ENCODE measurements around the gene ZNF709. TPM values are rescaled to one million over a fixed set of nuclear protein-coding genes. Genes with fewer than 3 reads are reported as not detected.
"Not testable (repeated sequence)": the region's sequence is repeated elsewhere in the genome, so short reads cannot be mapped to it uniquely, and the experiment has no call there.

Gene ZNF709
- total RNA-seq, 4 donors from 2014 or later = 5.0 to 20.8 (median 6.9) TPM

GRCh38 chr19:12497032-12497431 lies 12.4 kb upstream of the ZNF709 start:
- Histone ChIP-seq H3K9me3 (no peaks in the 10 kb centered on the region), H3K4me1 (no peaks in the 10 kb centered on the region), H3K4me3 (no peak overlapping the region), H3K27ac (no peak overlapping the region), H3K27me3 (no peaks in the 10 kb centered on the region), H3K36me3 (no peaks in the 10 kb centered on the region)
- DNase-seq = no peak
- TF ChIP-seq CTCF (IDR thresholded peaks at IDR 0.05) (no peak), POLR2A (IDR thresholded peaks at IDR 0.05) (no peak)
- intact Hi-C loops (cut with DNase I; ENCODE audit: low total_unique reads) = no loop called here

DNA sequence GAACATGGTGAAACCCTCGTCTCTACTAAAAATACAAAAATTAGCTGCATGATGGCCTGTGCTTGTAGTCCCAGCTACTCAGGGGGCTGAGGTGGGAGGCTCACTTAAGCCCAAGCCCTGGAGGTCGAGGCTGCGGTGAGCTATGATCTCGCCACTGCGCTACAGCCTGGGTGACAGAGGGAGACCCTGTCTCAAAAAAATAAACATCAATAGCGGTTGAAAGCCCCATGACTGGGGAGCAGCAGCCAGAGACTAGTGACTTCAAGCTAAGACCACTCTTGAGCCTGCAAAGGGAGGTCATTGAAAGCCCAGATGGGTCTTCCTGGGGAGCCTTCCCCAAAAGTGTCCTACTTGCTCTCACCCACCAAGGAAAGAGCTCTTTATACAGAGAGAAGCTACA lies 11.9 kb upstream of the ZNF709 start:
- intact Hi-C loops (cut with DNase I; ENCODE audit: low total_unique reads) = no loop called here
- no peak overlapping the region for H3K27ac ChIP-seq

DNA sequence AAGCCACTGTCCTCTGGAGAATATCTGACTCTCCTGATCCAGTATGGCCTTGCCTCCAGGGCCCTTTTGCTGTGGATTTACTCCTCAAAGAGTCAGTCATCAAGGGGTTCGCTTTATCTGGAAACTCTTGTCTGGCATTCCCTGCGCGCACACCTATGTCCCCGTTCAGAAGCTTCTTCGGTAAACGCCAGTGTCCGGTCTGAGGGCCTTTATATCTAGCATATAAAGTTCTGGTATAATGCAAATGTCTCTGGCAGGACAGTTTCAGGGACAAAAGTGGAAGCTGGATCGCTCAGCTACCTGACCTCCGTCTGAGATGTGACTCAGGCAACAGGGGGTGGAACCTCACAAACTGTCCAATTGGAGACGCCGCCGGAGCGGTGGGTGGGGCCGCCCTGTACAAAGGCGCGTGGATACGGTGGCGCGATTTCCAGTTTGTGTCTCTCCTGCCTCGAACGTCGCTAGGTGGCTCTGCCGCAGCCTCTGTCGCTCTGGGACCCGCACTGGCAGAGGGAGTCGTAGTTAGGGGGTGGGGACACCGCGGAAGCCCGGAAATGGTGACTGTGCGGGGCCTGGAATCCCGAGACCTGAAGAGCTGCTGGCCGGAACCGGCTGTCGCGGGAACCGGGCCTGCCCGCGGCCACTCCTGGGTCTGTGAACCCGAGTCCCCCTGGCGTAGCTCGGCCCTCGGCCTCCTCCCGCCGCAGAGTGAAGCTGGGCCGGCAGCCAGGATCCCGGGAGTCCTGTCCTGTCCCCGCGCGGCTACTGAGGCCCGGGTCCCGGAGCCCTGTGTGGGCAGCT lies 10.6 kb upstream of the ZNF709 start:
- Histone ChIP-seq H3K4me3 (peak overlapping the region; percentile 52 to 67), H3K27me3 (no peaks in the 10 kb centered on the region), H3K27ac (peak overlapping the region; percentile 78 to 82), H3K36me3 (no peaks in the 10 kb centered on the region), H3K9me3 (no peaks in the 10 kb centered on the region), H3K4me1 (no peaks in the 10 kb centered on the region)
- TF ChIP-seq CTCF (IDR thresholded peaks at IDR 0.05) = peak; percentile 31 to 45 (median 39)
- TF ChIP-seq POLR2A (IDR thresholded peaks at IDR 0.05) = peak; percentile 63 to 68
- intact Hi-C loops (cut with DNase I; ENCODE audit: low total_unique reads) = no loop called here
- peak; percentile 87 to 92 for DNase-seq

More for the DNA sequence above, 11.9 kb upstream of the ZNF709 start:
- no peak for DNase-seq
- no peak for TF ChIP-seq POLR2A (IDR thresholded peaks at IDR 0.05)
- no peak for TF ChIP-seq CTCF (IDR thresholded peaks at IDR 0.05)
- Histone ChIP-seq H3K4me1 (no peaks in the 10 kb centered on the region), H3K4me3 (no peak overlapping the region), H3K9me3 (no peaks in the 10 kb centered on the region), H3K36me3 (no peaks in the 10 kb centered on the region), H3K27me3 (no peaks in the 10 kb centered on the region)

- no peak for DNase-seq
- no peaks in the 10 kb centered on the region for H3K4me1 ChIP-seq
- TF ChIP-seq POLR2A (IDR thresholded peaks at IDR 0.05) (no peak), CTCF (IDR thresholded peaks at IDR 0.05) (no peak)
- no peak overlapping the region for H3K4me3 ChIP-seq
- no peaks in the 10 kb centered on the region for H3K36me3 ChIP-seq
- H3K27ac ChIP-seq = no peak overlapping the region
- intact Hi-C loops (cut with DNase I; ENCODE audit: low total_unique reads) = no loop called here
- H3K27me3 ChIP-seq = no peaks in the 10 kb centered on the region
- H3K9me3 ChIP-seq = no peaks in the 10 kb centered on the region
These were observed 9.7 kb upstream of the ZNF709 start for GRCh38 chr19:12494260-12494860.

GRCh38 chr19:12486265-12486783 lies 1.7 kb upstream of the ZNF709 start:
- DNase-seq; intact Hi-C loops (cut with DNase I; ENCODE audit: low total_unique reads): not testable (repeated sequence)

More at GRCh38 chr19:12486265-12486783, 1.7 kb upstream of the ZNF709 start:
- H3K36me3 ChIP-seq, H3K9me3 ChIP-seq, H3K4me3 ChIP-seq, H3K4me1 ChIP-seq, H3K27ac ChIP-seq, H3K27me3 ChIP-seq: not testable (repeated sequence)
